ENCODE results near the gene KIF12.

- TF ChIP-seq EP300 (IDR thresholded peaks at IDR 0.05): no peak
- no peak for TF ChIP-seq POLR2A (IDR thresholded peaks at IDR 0.05)
- no peak for TF ChIP-seq CTCF (IDR thresholded peaks at IDR 0.05)
These were observed 44.9 kb downstream of the KIF12 start for GRCh38 chr9:114054191-114054690.

Data from ovary (tissue), 3 donors.